HG03571 (cell line): ENCODE results near the gene BATF.
A peak's percentile ranks its signal among the peaks of the same experiment; 100 is the strongest.

Source experiments
- ATAC-seq: cut with Tn5 transposase; IDR thresholded peaks from one replicate; pipeline ENCODE4 v1.9.1; 2021; ENCODE audit not compliant: unreplicated experiment

Gene BATF

GRCh38 chr14:75531660-75532317 is 9.5 kb downstream of the BATF start:
- no peak for ATAC-seq

GRCh38 chr14:75533791-75534555 is 11.7 kb downstream of the BATF start:
- no peak for ATAC-seq

- no peak for ATAC-seq
Observed at GRCh38 chr14:75535164-75535898, 13.1 kb downstream of the BATF start.

GRCh38 chr14:75537071-75537470 is 14.8 kb downstream of the BATF start:
- no peak for ATAC-seq

GRCh38 chr14:75539162-75539560 is 16.9 kb downstream of the BATF start:
- no peak for ATAC-seq

- peak; percentile 51 for ATAC-seq
Observed at GRCh38 chr14:75539561-75540478, 17.6 kb downstream of the BATF start.

GRCh38 chr14:75540479-75540851 is 18.2 kb downstream of the BATF start:
- no peak for ATAC-seq

- ATAC-seq, result peak; percentile 39
Observed at GRCh38 chr14:75542588-75543091, 20.4 kb downstream of the BATF start.

GRCh38 chr14:75543253-75543652 is 21.0 kb downstream of the BATF start:
- ATAC-seq, result no peak

GRCh38 chr14:75543786-75544185 is 21.5 kb downstream of the BATF start:
- ATAC-seq, result no peak

- ATAC-seq, result no peak
Observed at GRCh38 chr14:75545907-75546306, 23.6 kb downstream of the BATF start.

- ATAC-seq, result no peak
Observed at GRCh38 chr14:75547552-75548250, 25.4 kb downstream of the BATF start.

- ATAC-seq, result no peak
Observed at GRCh38 chr14:75548544-75548943, 26.3 kb downstream of the BATF start.

GRCh38 chr14:75549169-75549568 is 26.9 kb downstream of the BATF start:
- no peak for ATAC-seq

GRCh38 chr14:75551021-75551420 is 28.8 kb downstream of the BATF start:
- no peak for ATAC-seq

GRCh38 chr14:75553157-75553556 is 30.9 kb downstream of the BATF start:
- ATAC-seq, result no peak

GRCh38 chr14:75553761-75554364 is 31.6 kb downstream of the BATF start:
- no peak for ATAC-seq

- ATAC-seq, result no peak
Observed at GRCh38 chr14:75554482-75554881, 32.2 kb downstream of the BATF start.

GRCh38 chr14:75558440-75558839 is 36.2 kb downstream of the BATF start:
- ATAC-seq, result no peak

- ATAC-seq, result no peak
Observed at GRCh38 chr14:75559045-75559444, 36.8 kb downstream of the BATF start.
